Activated T-helper 1 cell treated with anti-CD3 and anti-CD28 coated beads, Interleukin-2, amount 50 U/mL, for 16 hours (primary cell): ENCODE measurements around the gene ARTN.

ENCODE experiments used
- DNase-seq, 2 donors: peaks; one replicate each; pipeline ENCODE4 v3.0.0-alpha.2; 2020; ENCODE audit warnings: low read depth in 1 of 2, low spot score in 1 of 2

The ARTN gene

DNA sequence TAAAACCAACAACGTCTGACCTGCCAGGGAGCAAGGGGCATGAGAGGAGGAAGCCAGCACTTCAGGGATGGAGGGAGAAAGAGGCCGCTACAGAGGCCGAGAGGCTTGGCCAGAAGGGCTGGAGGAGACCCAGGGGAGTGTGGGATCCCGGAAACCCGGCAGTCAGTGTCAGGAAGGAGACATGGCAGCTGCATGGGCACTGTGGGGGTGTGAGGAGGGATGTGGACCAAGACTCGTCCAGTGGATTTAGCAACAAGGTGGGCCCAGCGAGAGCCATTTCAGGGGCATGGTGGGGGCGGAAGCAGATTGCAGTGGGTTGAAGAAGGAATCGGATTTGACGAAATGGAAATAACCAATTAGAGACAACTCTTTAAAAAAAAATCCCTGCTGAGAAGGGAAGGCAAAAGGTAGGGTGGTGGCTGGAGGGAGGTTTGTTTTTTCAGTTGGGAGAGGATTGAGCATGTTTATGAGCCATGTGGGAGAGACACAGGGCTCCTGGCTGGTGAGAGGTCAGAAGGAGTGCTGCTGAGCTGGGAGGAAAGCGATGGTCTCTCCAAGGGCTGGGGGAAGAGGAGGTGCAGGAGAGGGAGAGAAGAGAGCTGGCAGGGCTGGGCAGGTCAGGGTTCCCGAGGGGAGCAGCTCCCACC, 49.8 kb downstream of the ARTN start:
- DNase-seq: no peak

- DNase-seq: no peak
Measured at GRCh38 chr1:43984855-43985254, 51.3 kb downstream of the ARTN start.

- DNase-seq: no peak
Measured at GRCh38 chr1:43985984-43986595, 52.5 kb downstream of the ARTN start.

- DNase-seq: no peak
Measured at GRCh38 chr1:43986712-43987111, 53.1 kb downstream of the ARTN start.
